Left lung (tissue), 10 donors: ENCODE data around the gene SPOPL. TPM values are rescaled to one million over a fixed set of nuclear protein-coding genes. Genes with fewer than 3 reads are reported as not detected.

ENCODE experiments used
- ATAC-seq: fragments of 200-7000 bp; cut with Tn5 transposase; one replicate; pipeline ENCODE4 v1.9.1; 2020; ENCODE audit warnings: moderate library complexity
- DNase-seq, 4 donors: peaks; one replicate each; pipeline ENCODE4 v3.0.0-alpha.2; 2013 to 2020
- H3K27ac ChIP-seq, 2 donors: fragments of 200-600 bp; sonication (generic) in 1 of 2; one replicate each; pipeline versions ENCODE4 v1.5.0 to v1.8.0; 2020 to 2021
- H3K27me3 ChIP-seq, 2 donors: fragments of 200-600 bp; sonication (generic) in 1 of 2; one replicate each; pipeline versions ENCODE4 v1.5.0 to v1.8.0; 2020 to 2021
- H3K36me3 ChIP-seq, 2 donors: fragments of 200-600 bp; sonication (generic) in 1 of 2; one replicate each; pipeline versions ENCODE4 v1.5.0 to v1.8.0; 2020 to 2021
- H3K4me1 ChIP-seq, 2 donors: fragments of 200-600 bp; one replicate each; pipeline ENCODE4 v1.8.0; 2021
- H3K4me3 ChIP-seq, 2 donors: fragments of 200-600 bp; sonication (generic) in 1 of 2; one replicate each; pipeline versions ENCODE4 v1.5.0 to v1.8.0; 2020 to 2021; ENCODE audit warnings: mild to moderate bottlenecking in 1 of 2
- H3K9me3 ChIP-seq, 2 donors: fragments of 200-600 bp; sonication (generic) in 1 of 2; one replicate each; pipeline versions ENCODE4 v1.5.0 to v1.8.0; 2020 to 2021
- CTCF ChIP-seq, 2 donors: fragments of 200-600 bp; sonication (generic) in 1 of 2; IDR thresholded peaks; one replicate each; pipeline versions ENCODE4 v1.5.0 to v1.8.0; 2021; ENCODE audit warnings: antibody characterized with exemption in 2 of 2
- intact Hi-C, 2 donors: fragments of 100-400 bp; cut with DNase I; formaldehyde crosslinking; loops; one replicate each; pipeline versions ENCODE4 v1.11.2 to v1.14.2; 2022
- polyA plus RNA-seq, 6 donors: library from polyadenylated mRNA; unstranded; fragments of 120-200 nt; gene quantifications; one replicate each; pipeline ENCODE4 v1.2.1, GENCODE V29; 2013; ENCODE audit not compliant: insufficient read length in 6 of 6
- total RNA-seq, 2 donors: library from RNA; stranded (reverse); fragmentation: NEBNext Ultra II Directional; extraction: Animal tissue kit (Norgen Biotek cat#: 25700); gene quantifications; one replicate each; pipeline ENCODE4 v1.2.1, GENCODE V29; 2021
- donor health status: DM: no; HTN: yes; CAD: no.
- donor health status: DM: no; HTN: no; CAD: no.

Gene SPOPL
- total and polyA plus RNA-seq, 8 donors = 23.2 to 32.8 (median 25.8) TPM

DNA sequence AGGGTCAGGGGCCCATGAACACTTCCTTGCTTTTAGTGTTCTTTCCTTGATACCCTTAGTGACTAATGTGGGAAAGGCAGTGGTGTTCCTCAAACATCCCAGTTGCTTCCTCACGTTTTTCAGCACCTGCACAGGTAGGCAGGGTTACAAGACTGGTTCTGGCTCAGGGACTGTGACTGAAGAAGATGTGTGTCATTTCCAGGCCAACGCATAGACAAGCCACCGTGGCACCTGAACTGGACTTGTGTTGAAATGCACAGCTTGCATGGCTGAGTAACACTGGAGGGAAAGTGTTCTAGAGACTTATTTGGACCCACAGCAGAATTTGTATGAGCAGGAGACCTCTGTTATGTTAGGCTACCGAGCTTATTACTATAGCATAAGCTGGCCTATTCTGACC is 107.9 kb downstream of the SPOPL start:
- no peak for TF ChIP-seq CTCF (IDR thresholded peaks at IDR 0.05)
- H3K9me3 ChIP-seq = no peaks in the 10 kb centered on the region
- intact Hi-C loops = no loop called here
- H3K4me3 ChIP-seq = no peak overlapping the region
- no peaks in the 10 kb centered on the region for H3K27me3 ChIP-seq
- DNase-seq (no peak), ATAC-seq (no peak)
- no peaks in the 10 kb centered on the region for H3K4me1 ChIP-seq
- no peaks in the 10 kb centered on the region for H3K36me3 ChIP-seq
- H3K27ac ChIP-seq = no peak overlapping the region

DNA sequence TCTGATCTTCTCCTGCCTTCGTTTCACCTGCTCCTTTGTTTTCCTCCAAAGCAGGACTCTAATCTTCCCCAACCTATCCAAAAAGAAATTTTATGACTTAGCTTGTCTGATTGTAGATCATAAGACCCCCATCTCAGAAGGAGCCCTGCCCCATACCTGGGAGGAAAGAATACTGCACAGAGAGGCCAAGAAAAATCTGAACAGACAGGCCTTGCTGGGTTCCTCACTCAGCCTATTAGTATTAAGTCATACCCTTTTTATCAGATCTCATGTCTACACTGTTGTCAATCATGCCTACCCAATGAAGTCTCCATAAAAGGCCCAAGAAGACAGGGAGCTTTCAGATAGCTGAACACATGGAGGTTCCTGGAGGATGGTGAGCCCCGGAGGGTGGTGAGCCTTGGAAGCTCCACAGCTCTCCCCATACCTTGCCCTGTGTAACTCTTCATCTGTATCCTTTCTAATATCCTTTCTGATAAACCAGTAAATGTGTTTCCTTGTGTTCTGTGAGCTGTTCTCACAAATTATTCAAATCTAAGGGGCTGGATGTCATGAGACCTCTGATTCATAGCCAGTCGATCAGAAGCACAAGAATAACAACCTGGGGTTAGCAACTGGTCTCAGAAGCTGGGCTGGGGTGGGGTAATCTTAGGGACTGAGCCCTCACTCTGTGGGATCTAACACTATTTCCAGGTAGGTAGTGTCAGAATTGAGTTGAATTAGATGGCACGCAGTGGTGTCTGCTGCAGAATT is 108.8 kb downstream of the SPOPL start:
- TF ChIP-seq CTCF (IDR thresholded peaks at IDR 0.05) = no peak
- H3K27me3 ChIP-seq = no peaks in the 10 kb centered on the region
- intact Hi-C loops = no loop called here
- ATAC-seq (no peak), DNase-seq (no peak)
- H3K4me3 ChIP-seq = no peak overlapping the region
- no peaks in the 10 kb centered on the region for H3K36me3 ChIP-seq
- H3K4me1 ChIP-seq = no peaks in the 10 kb centered on the region
- H3K9me3 ChIP-seq = no peaks in the 10 kb centered on the region
- H3K27ac ChIP-seq = no peak overlapping the region

DNA sequence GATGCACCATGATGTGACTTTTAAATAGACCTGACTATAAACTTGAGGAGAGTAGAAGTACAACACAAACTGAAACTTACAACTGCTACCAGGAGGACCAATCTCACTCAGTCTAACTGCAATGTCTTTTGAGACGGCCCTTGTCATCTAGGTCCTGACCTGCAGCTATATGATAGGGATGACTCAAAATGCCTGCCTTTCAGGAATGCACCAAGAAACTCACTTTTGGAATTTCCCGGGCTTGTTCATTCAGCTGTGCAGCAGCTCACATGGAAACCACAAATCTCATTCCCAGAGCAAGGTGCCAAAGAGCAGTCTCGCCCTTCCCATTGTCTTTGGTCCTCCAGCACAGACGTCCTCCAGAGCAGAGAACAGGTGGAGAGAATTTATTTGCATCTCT is 113.7 kb downstream of the SPOPL start:
- Histone ChIP-seq H3K27ac (no peak overlapping the region), H3K9me3 (no peaks in the 10 kb centered on the region), H3K36me3 (no peaks in the 10 kb centered on the region), H3K27me3 (no peaks in the 10 kb centered on the region), H3K4me1 (no peaks in the 10 kb centered on the region), H3K4me3 (no peak overlapping the region)
- intact Hi-C loops = no loop called here
- no peak for ATAC-seq
- no peak for TF ChIP-seq CTCF (IDR thresholded peaks at IDR 0.05)
- no peak for DNase-seq

DNA sequence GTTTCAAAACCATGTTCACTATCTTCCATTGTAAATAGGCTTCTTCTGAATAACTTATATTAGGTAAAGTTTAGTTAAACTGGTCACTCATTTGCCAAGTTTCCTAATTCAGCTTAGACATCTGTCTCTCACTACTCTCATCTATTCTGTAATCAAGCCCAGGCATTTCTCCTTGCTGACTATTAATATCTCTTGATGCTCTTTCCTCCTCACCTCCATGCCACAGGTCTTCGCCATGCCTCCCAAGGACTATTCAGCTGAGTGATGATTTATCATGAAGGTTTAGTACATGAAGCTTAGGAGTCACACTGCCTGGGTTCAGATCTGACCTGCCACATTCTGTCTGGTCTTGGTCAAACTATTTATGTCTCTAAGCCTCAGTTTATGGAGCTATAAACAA is 115.5 kb downstream of the SPOPL start:
- intact Hi-C loops = no loop called here
- no peaks in the 10 kb centered on the region for H3K4me1 ChIP-seq
- no peaks in the 10 kb centered on the region for H3K27me3 ChIP-seq
- no peak overlapping the region for H3K4me3 ChIP-seq
- DNase-seq = no peak
- H3K9me3 ChIP-seq = no peaks in the 10 kb centered on the region
- no peak overlapping the region for H3K27ac ChIP-seq
- ATAC-seq = no peak
- no peaks in the 10 kb centered on the region for H3K36me3 ChIP-seq
- TF ChIP-seq CTCF (IDR thresholded peaks at IDR 0.05) = no peak

GRCh38 chr2:138618971-138619370 is 117.4 kb downstream of the SPOPL start:
- no peak for TF ChIP-seq CTCF (IDR thresholded peaks at IDR 0.05)
- Histone ChIP-seq H3K36me3 (no peaks in the 10 kb centered on the region), H3K9me3 (no peaks in the 10 kb centered on the region), H3K4me3 (no peak overlapping the region), H3K4me1 (no peaks in the 10 kb centered on the region), H3K27me3 (no peaks in the 10 kb centered on the region), H3K27ac (no peak overlapping the region)
- intact Hi-C loops = no loop called here
- ATAC-seq (no peak), DNase-seq (no peak)
